Caco-2 (cell line): ENCODE results near the gene BOD1L2. TPM values are rescaled to one million over a fixed set of nuclear protein-coding genes. Genes with fewer than 3 reads are reported as not detected.
A peak's percentile ranks its signal among the peaks of the same experiment; 100 is the strongest.

Source experiments
- BruUV-seq: library from RNA; stranded (reverse); fragments of 400-500 nt; replicated peaks from 2 replicates; lab custom pipeline; 2021; lab: Mats Ljungman, UMichigan
- CTCF ChIA-PET: fragments of 300-600 bp; sonication (Branson Sonifier 250); formaldehyde crosslinking; loops from one replicate; lab custom pipeline; 2022; ENCODE audit warnings: antibody characterized with exemption; lab: Charles Lee
- POLR2A ChIA-PET: fragments of 300-600 bp; sonication (Branson Sonifier 250); formaldehyde crosslinking; loops from one replicate; lab custom pipeline; 2022; ENCODE audit warnings: antibody characterized with exemption; lab: Charles Lee
- DNase-seq, 2 experiments: peaks; one replicate each; pipeline versions ENCODE4 v3.0.0 to v3.0.0-alpha.2; 2020 to 2022
- H3K27me3 ChIP-seq: replicated peaks from 2 replicates; pipeline ENCODE4 v1.6.0; 2011; ENCODE audit warnings: low read length; ENCODE audit not compliant: control insufficient read depth, insufficient read depth
- H3K36me3 ChIP-seq: 2 replicates; pipeline ENCODE4 v1.5.1; 2011; ENCODE audit warnings: low read length; ENCODE audit not compliant: control insufficient read depth, insufficient read depth
- H3K4me1 ChIP-seq: fragments of 250-450 bp; sonication (Bioruptor Pico); 2 replicates; pipeline ENCODE4 v1.5.1; 2020; ENCODE audit warnings: mild to moderate bottlenecking
- H3K4me3 ChIP-seq: 2 replicates; pipeline ENCODE4 v1.5.1; 2011; ENCODE audit warnings: low read depth, mild to moderate bottlenecking, control low read depth, low read length
- H3K9me3 ChIP-seq: fragments of 250-450 bp; sonication (Bioruptor Pico); 2 replicates; pipeline ENCODE4 v1.5.1; 2020; ENCODE audit warnings: mild to moderate bottlenecking, moderate library complexity
- H3K27ac Mint-ChIP-seq: one replicate; pipeline ENCODE4 v1.8.0; 2022; ENCODE audit warnings: mixed read lengths; ENCODE audit not compliant: unreplicated experiment
- H3K27me3 Mint-ChIP-seq: one replicate; pipeline ENCODE4 v1.8.0; 2022; ENCODE audit warnings: mixed read lengths; ENCODE audit not compliant: insufficient read depth, unreplicated experiment
- H3K36me3 Mint-ChIP-seq: one replicate; pipeline ENCODE4 v1.8.0; 2022; ENCODE audit warnings: mild to moderate bottlenecking, mixed read lengths; ENCODE audit not compliant: insufficient read depth, unreplicated experiment
- H3K4me1 Mint-ChIP-seq: one replicate; pipeline ENCODE4 v1.8.0; 2022; ENCODE audit warnings: low read depth, mixed read lengths; ENCODE audit not compliant: unreplicated experiment
- H3K4me3 Mint-ChIP-seq: one replicate; pipeline ENCODE4 v1.8.0; 2022; ENCODE audit warnings: mild to moderate bottlenecking, moderate library complexity, mixed read lengths; ENCODE audit not compliant: unreplicated experiment
- H3K9me3 Mint-ChIP-seq: one replicate; pipeline ENCODE4 v1.8.0; 2022; ENCODE audit warnings: mixed read lengths; ENCODE audit not compliant: unreplicated experiment
- intact Hi-C: fragments of 100-400 bp; cut with micrococcal nuclease; formaldehyde crosslinking; loops from one replicate; pipeline ENCODE4 v1.10.0; 2022; ENCODE audit not compliant: unreplicated experiment
- total RNA-seq: library from RNA; stranded (reverse); gene quantifications from 2 replicates; pipeline ENCODE4 v1.2.3, GENCODE V29; 2022
- TF ChIP-seq, protein P1 (sequence below), 2 experiments: fragments of 200-600 bp in 1 of 2; IDR thresholded peaks; 1 replicate in 1 of 2; 2 replicates in 1 of 2; pipeline versions ENCODE4 v1.5.1 to v1.8.0; 2011 to 2022; ENCODE audit warnings: antibody characterized with exemption in 1 of 2, control low read depth in 1 of 2, inconsistent platforms in 1 of 2, low read depth in 1 of 2, low read length in 1 of 2, mild to moderate bottlenecking in 1 of 2, moderate library complexity in 1 of 2; ENCODE audit not compliant: insufficient read depth in 1 of 2, severe bottlenecking in 1 of 2, unreplicated experiment in 1 of 2

The BOD1L2 gene
- total RNA-seq, 1 experiment from 2014 or later, result not detected

DNA sequence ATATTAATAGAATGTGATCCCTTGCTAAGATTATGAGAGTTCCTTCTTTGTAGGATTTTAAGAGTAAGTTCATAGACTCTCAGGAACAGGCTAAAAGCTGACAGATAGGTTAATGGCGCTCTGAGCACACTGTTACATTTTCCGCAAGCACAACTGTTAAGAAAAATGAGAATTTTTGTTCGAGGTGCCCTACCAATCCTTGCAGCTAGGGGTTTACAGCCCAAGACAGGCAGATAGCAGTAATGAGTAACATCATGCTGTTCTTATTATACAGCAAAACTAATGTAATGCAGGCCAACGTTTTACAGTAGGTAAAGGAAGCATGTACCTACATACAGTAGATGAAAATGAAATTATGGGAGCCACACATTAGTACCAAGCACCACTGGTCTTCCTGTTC lies 11.2 kb upstream of the BOD1L2 start:
- no peaks in the 10 kb centered on the region for H3K4me1 Mint-ChIP-seq
- H3K9me3 ChIP-seq, result no peaks in the 10 kb centered on the region
- H3K36me3 ChIP-seq, result no peaks in the 10 kb centered on the region
- CTCF ChIA-PET, result no interaction called here
- no peaks in the 10 kb centered on the region for H3K9me3 Mint-ChIP-seq
- no peak for DNase-seq
- intact Hi-C loops, result no loop called here
- H3K27me3 Mint-ChIP-seq, result peaks cover 3% of the 10 kb centered on the region
- TF ChIP-seq, protein P1, sequence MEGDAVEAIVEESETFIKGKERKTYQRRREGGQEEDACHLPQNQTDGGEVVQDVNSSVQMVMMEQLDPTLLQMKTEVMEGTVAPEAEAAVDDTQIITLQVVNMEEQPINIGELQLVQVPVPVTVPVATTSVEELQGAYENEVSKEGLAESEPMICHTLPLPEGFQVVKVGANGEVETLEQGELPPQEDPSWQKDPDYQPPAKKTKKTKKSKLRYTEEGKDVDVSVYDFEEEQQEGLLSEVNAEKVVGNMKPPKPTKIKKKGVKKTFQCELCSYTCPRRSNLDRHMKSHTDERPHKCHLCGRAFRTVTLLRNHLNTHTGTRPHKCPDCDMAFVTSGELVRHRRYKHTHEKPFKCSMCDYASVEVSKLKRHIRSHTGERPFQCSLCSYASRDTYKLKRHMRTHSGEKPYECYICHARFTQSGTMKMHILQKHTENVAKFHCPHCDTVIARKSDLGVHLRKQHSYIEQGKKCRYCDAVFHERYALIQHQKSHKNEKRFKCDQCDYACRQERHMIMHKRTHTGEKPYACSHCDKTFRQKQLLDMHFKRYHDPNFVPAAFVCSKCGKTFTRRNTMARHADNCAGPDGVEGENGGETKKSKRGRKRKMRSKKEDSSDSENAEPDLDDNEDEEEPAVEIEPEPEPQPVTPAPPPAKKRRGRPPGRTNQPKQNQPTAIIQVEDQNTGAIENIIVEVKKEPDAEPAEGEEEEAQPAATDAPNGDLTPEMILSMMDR (IDR thresholded peaks at IDR 0.05; ENCODE audit: insufficient read depth in 1 of 2, low read depth in 1 of 2, low read length in 1 of 2, severe bottlenecking in 1 of 2, unreplicated experiment in 1 of 2), result no peak
- H3K36me3 Mint-ChIP-seq, result no peaks in the 10 kb centered on the region
- no peak overlapping the region for H3K4me3 ChIP-seq
- H3K4me3 Mint-ChIP-seq, result no peak overlapping the region
- POLR2A ChIA-PET, result no interaction called here
- H3K27ac Mint-ChIP-seq, result no peak overlapping the region
- no peaks in the 10 kb centered on the region for H3K27me3 ChIP-seq
- BruUV-seq, result no TSS peak
- H3K4me1 ChIP-seq, result no peaks in the 10 kb centered on the region

- Mint-ChIP-seq H3K27me3 (no peaks in the 10 kb centered on the region), H3K27ac (no peak overlapping the region), H3K4me1 (peaks cover 5% of the 10 kb centered on the region), H3K4me3 (no peak overlapping the region), H3K36me3 (no peaks in the 10 kb centered on the region), H3K9me3 (no peaks in the 10 kb centered on the region)
- TF ChIP-seq, protein P1 (IDR thresholded peaks at IDR 0.05; ENCODE audit: insufficient read depth in 1 of 2, low read depth in 1 of 2, low read length in 1 of 2, severe bottlenecking in 1 of 2, unreplicated experiment in 1 of 2), result no peak
- intact Hi-C loops, result no loop called here
- Histone ChIP-seq H3K27me3 (no peaks in the 10 kb centered on the region), H3K36me3 (no peaks in the 10 kb centered on the region), H3K9me3 (no peaks in the 10 kb centered on the region), H3K4me1 (no peaks in the 10 kb centered on the region), H3K4me3 (no peak overlapping the region)
- ChIA-PET CTCF (no interaction called here), POLR2A (no interaction called here)
- BruUV-seq, result no TSS peak
- no peak for DNase-seq
Observed at GRCh38 chr18:57137847-57138246, 9.0 kb upstream of the BOD1L2 start.

DNA sequence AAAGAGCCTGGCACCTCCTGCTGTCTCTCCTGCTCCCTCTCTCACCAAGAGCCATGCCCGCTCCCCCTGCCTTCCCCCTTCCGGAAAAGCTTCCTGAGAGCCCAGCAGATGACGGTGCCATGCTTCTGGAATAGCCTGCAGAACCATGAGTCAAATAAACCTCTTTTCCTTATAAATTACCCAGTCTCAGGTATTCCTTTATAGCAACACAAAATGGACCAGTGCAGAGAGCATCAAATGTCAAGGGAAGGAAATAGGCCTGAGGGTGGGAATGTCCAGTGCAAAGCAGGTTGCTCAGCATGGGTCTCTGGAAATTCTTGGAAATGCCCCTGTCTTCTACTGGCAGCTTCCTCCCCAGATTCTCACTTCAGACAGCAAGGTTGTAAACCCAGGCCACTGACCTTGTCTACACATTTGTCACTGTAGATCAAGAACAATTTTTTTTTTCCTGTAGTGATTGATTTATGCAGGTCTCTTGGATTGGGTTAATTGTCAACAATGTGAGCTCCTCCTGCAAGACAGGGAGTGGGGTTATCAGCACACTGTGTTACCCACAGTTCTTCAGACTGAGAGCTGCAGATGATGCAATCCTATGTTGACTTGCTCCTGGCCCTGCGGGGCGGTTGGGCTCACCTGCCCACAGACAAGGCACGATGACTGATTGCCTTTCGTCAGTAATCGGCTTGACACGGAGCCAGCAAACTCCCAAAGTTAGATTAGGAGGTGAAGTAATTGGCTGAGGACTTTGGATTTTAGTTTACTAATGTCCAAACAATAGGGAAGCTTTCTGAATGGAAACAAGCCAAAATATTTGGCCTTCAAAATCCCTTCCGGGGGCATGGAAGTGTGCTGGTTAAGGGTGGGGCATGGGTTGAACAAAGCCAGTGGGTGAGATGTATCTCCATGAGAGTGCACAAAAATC lies 5.4 kb upstream of the BOD1L2 start:
- intact Hi-C loops, result no loop called here
- Mint-ChIP-seq H3K4me3 (no peak overlapping the region), H3K27me3 (peaks cover 2% of the 10 kb centered on the region), H3K27ac (peak overlapping the region; percentile 50), H3K4me1 (peaks cover 5% of the 10 kb centered on the region), H3K9me3 (no peaks in the 10 kb centered on the region), H3K36me3 (no peaks in the 10 kb centered on the region)
- BruUV-seq, result no TSS peak
- H3K9me3 ChIP-seq, result no peaks in the 10 kb centered on the region
- TF ChIP-seq, protein P1 (IDR thresholded peaks at IDR 0.05; ENCODE audit: insufficient read depth in 1 of 2, low read depth in 1 of 2, low read length in 1 of 2, severe bottlenecking in 1 of 2, unreplicated experiment in 1 of 2), result no peak
- ChIA-PET CTCF (no interaction called here), POLR2A (no interaction called here)
- no peaks in the 10 kb centered on the region for H3K27me3 ChIP-seq
- no peaks in the 10 kb centered on the region for H3K4me1 ChIP-seq
- DNase-seq, result peak; percentile 12 to 54
- H3K36me3 ChIP-seq, result no peaks in the 10 kb centered on the region
- no peak overlapping the region for H3K4me3 ChIP-seq
